Right ventricle myocardium superior (tissue), 1 donor: ENCODE data around the gene JOSD1. TPM values are rescaled to one million over a fixed set of nuclear protein-coding genes. Genes with fewer than 3 reads are reported as not detected.
"Not testable (repeated sequence)": the region's sequence is repeated elsewhere in the genome, so short reads cannot be mapped to it uniquely, and the experiment has no call there.

Experiments
- ATAC-seq: fragments of 200-7000 bp; cut with Tn5 transposase; one replicate; pipeline ENCODE4 v1.9.1; 2020; ENCODE audit warnings: mild to moderate bottlenecking; ENCODE audit not compliant: poor library complexity
- DNase-seq: peaks from one replicate; pipeline ENCODE4 v3.0.0-alpha.2; 2020
- intact Hi-C: fragments of 100-400 bp; cut with DNase I; formaldehyde crosslinking; loops from one replicate; pipeline ENCODE4 v1.11.2; 2022
- total RNA-seq: library from RNA; stranded (reverse); fragmentation: NEBNext Ultra II Directional; extraction: Animal tissue kit (Norgen Biotek cat#: 25700); gene quantifications from one replicate; pipeline ENCODE4 v1.2.1, GENCODE V29; 2021
- donor health status: DM: no; HTN: yes; CAD: no; lungs with severe emphysema.

The JOSD1 gene
- total RNA-seq, 1 donor from 2014 or later, result 17.2 TPM

GRCh38 chr22:38652859-38653258 is 47.9 kb downstream of the JOSD1 start:
- no peak for ATAC-seq

GRCh38 chr22:38649841-38650522 is 50.8 kb downstream of the JOSD1 start:
- DNase-seq (no peak), ATAC-seq (no peak)
- intact Hi-C loops, result no loop called here

More at GRCh38 chr22:38652859-38653258, 47.9 kb downstream of the JOSD1 start:
- intact Hi-C loops, result no loop called here
- no peak for DNase-seq

GRCh38 chr22:38645430-38645829 is 55.3 kb downstream of the JOSD1 start:
- intact Hi-C loops, result no loop called here

GRCh38 chr22:38644245-38644644 is 56.5 kb downstream of the JOSD1 start:
- DNase-seq, intact Hi-C loops, ATAC-seq: not testable (repeated sequence)

More at GRCh38 chr22:38645430-38645829, 55.3 kb downstream of the JOSD1 start:
- DNase-seq, result no peak
- no peak for ATAC-seq

- intact Hi-C loops, result no loop called here
- no peak for DNase-seq
- no peak for ATAC-seq
Measured at GRCh38 chr22:38641476-38642040, 59.2 kb downstream of the JOSD1 start.

GRCh38 chr22:38638728-38639127 is 62.0 kb downstream of the JOSD1 start:
- DNase-seq, result no peak
- no peak for ATAC-seq
- intact Hi-C loops, result no loop called here

- no peak for ATAC-seq
- intact Hi-C loops, result no loop called here
- DNase-seq, result no peak
Measured at GRCh38 chr22:38638216-38638615, 62.5 kb downstream of the JOSD1 start.

Other genes with a start within 250 kb of the JOSD1 start
- 16.6 TPM for gene KCNJ4, start 245.7 kb downstream of the JOSD1 start, total RNA-seq
- 3.1 TPM for gene KDELR3, start 232.8 kb downstream of the JOSD1 start, total RNA-seq
- 193 TPM for gene DDX17, start 194.6 kb downstream of the JOSD1 start, total RNA-seq
- 0.56 TPM for gene DMC1, start 130.8 kb downstream of the JOSD1 start, total RNA-seq
- gene FAM227A, start 44.6 kb downstream of the JOSD1 start, total RNA-seq, result 0.43 TPM
- gene CBY1, start 44.3 kb downstream of the JOSD1 start, total RNA-seq, result 38.3 TPM
- 60.9 TPM for gene TOMM22, start 19.0 kb downstream of the JOSD1 start, total RNA-seq
- gene GTPBP1, start 5.0 kb upstream of the JOSD1 start, total RNA-seq, result 30.6 TPM
- gene SUN2, start 55.1 kb upstream of the JOSD1 start, total RNA-seq, result 117 TPM
- 12.2 TPM for gene DNAL4, start 93.2 kb upstream of the JOSD1 start, total RNA-seq
- gene NPTXR, start 143.1 kb upstream of the JOSD1 start, total RNA-seq, result 16.8 TPM
- 36.1 TPM for gene CBX6, start 171.3 kb upstream of the JOSD1 start, total RNA-seq